ENCODE results near the gene ALK. TPM values are rescaled to one million over a fixed set of nuclear protein-coding genes. Genes with fewer than 3 reads are reported as not detected.

Gene ALK
- polyA plus RNA-seq, 2 of the 4 experiments (the other 2 are of a cell fraction), result not detected

- ChIA-PET POLR2A (no interaction called here), CTCF (interaction anchor here (0.9 to 1.5 kb wide), 4 partner anchors 12 to 226 kb away, joined by 3 to 4 read pairs (median 3); no protein-coding TSS in a partner anchor)
- Histone ChIP-seq H3K4me3 (no peak overlapping the region), H3K27ac (no peak overlapping the region), H3K4me1 (no peaks in the 10 kb centered on the region), H3K9me3 (no peaks in the 10 kb centered on the region), H3K4me2 (no peak overlapping the region)
- no peak for TF ChIP-seq CHD4 (IDR thresholded peaks at IDR 0.05; ENCODE audit: borderline replicate concordance)
- TF ChIP-seq E2F6 (IDR thresholded peaks at IDR 0.05; ENCODE audit: borderline replicate concordance, low read depth), result no peak
- no peak for TF ChIP-seq HOXB5 (CRISPR knock-in tag; IDR thresholded peaks at IDR 0.05)
- TF ChIP-seq HMGXB4 (CRISPR knock-in tag; IDR thresholded peaks at IDR 0.05; ENCODE audit: borderline replicate concordance), result no peak
- TF ChIP-seq RCOR1 (IDR thresholded peaks at IDR 0.05; ENCODE audit: low read depth, low read length), result no peak
- TF ChIP-seq MAX (IDR thresholded peaks at IDR 0.05), result no peak
- TF ChIP-seq TP53 (CRISPR knock-in tag; IDR thresholded peaks at IDR 0.05), result no peak
- ATAC-seq (no peak), DNase-seq (ENCODE audit: low read depth in 1 of 2, low spot score in 1 of 2) (no peak), FAIRE-seq (no peak)
- WGBS (ENCODE audit: missing lambda C conversion rate), result 0% methylated on average over 1 of the region's 1 CpG
Measured at GRCh38 chr2:29616569-29616968, 304.8 kb downstream of the ALK start.

- H3K9me3 ChIP-seq, result no peaks in the 10 kb centered on the region
- DNase-seq (ENCODE audit: low read depth in 1 of 2, low spot score in 1 of 2) (no peak), ATAC-seq (no peak), FAIRE-seq (no peak)
- no peaks in the 10 kb centered on the region for H3K4me1 ChIP-seq
- WGBS (ENCODE audit: missing lambda C conversion rate), result 39% methylated on average over 6 of the region's 6 CpGs
- no peak for TF ChIP-seq ZSCAN20 (CRISPR knock-in tag; IDR thresholded peaks at IDR 0.05)
- POLR2A ChIA-PET, result no interaction called here
- CTCF ChIA-PET, result interaction anchor here (0.8 to 1.5 kb wide), 3 partner anchors 12 to 165 kb away, joined by 3 to 4 read pairs (median 3); no protein-coding TSS in a partner anchor
- no peak overlapping the region for H3K4me2 ChIP-seq
- H3K27ac ChIP-seq, result no peak overlapping the region
- H3K4me3 ChIP-seq, result no peak overlapping the region
Measured at GRCh38 chr2:29615841-29616240, 305.5 kb downstream of the ALK start.

- no peak overlapping the region for H3K27ac ChIP-seq
- ChIA-PET POLR2A (no interaction called here), CTCF (interaction anchor here (0.8 to 1.5 kb wide), 2 partner anchors 27 to 166 kb away, joined by 3 to 4 read pairs; no protein-coding TSS in a partner anchor)
- H3K4me1 ChIP-seq, result no peaks in the 10 kb centered on the region
- H3K4me2 ChIP-seq, result no peak overlapping the region
- TF ChIP-seq RNF2 (IDR thresholded peaks at IDR 0.05; ENCODE audit: borderline replicate concordance, low read depth), result no peak
- no peak for TF ChIP-seq TP53 (CRISPR knock-in tag; IDR thresholded peaks at IDR 0.05)
- 24% methylated on average over 5 of the region's 5 CpGs for WGBS (ENCODE audit: missing lambda C conversion rate)
- ATAC-seq (no peak), FAIRE-seq (no peak), DNase-seq (ENCODE audit: low read depth in 1 of 2, low spot score in 1 of 2) (no peak)
- H3K4me3 ChIP-seq, result no peak overlapping the region
- H3K9me3 ChIP-seq, result no peaks in the 10 kb centered on the region
Measured at GRCh38 chr2:29615183-29615582, 306.2 kb downstream of the ALK start.

- CTCF ChIA-PET, result interaction anchor here (0.6 kb wide), 1 partner anchor 411 kb away, joined by 3 read pairs; no protein-coding TSS in a partner anchor
- Histone ChIP-seq H3K4me1 (no peaks in the 10 kb centered on the region), H3K4me2 (no peak overlapping the region), H3K9me3 (no peaks in the 10 kb centered on the region), H3K27ac (no peak overlapping the region), H3K4me3 (no peak overlapping the region)
- POLR2A ChIA-PET, result no interaction called here
- no peak for FAIRE-seq
- DNase-seq (ENCODE audit: low read depth in 1 of 2, low spot score in 1 of 2), result no peak
- no peak for ATAC-seq
- no peak for TF ChIP-seq CHD2 (IDR thresholded peaks at IDR 0.05; ENCODE audit: low read length, partially characterized antibody)
- 24% methylated on average over 6 of the region's 6 CpGs for WGBS (ENCODE audit: missing lambda C conversion rate)
Measured at GRCh38 chr2:29614295-29614830, 307.0 kb downstream of the ALK start.

GRCh38 chr2:29613792-29614266 lies 307.6 kb downstream of the ALK start:
- 13% methylated on average over 8 of the region's 8 CpGs for WGBS (ENCODE audit: missing lambda C conversion rate)
- POLR2A ChIA-PET, result no interaction called here
- Histone ChIP-seq H3K4me1 (no peaks in the 10 kb centered on the region), H3K9me3 (no peaks in the 10 kb centered on the region), H3K27ac (no peak overlapping the region), H3K4me3 (no peak overlapping the region), H3K4me2 (no peak overlapping the region)
- ATAC-seq, result no peak
- no peak for DNase-seq (ENCODE audit: low read depth in 1 of 2, low spot score in 1 of 2)
- FAIRE-seq, result no peak
- no peak for TF ChIP-seq CHD2 (IDR thresholded peaks at IDR 0.05; ENCODE audit: low read length, partially characterized antibody)
- no peak for TF ChIP-seq CTCF (IDR thresholded peaks at IDR 0.05)
- TF ChIP-seq KDM1A (IDR thresholded peaks at IDR 0.05; ENCODE audit: low read depth), result no peak
- TF ChIP-seq MAZ (IDR thresholded peaks at IDR 0.05; ENCODE audit: borderline replicate concordance, low read depth, low read length), result no peak
- CTCF ChIA-PET, result interaction anchor here (0.6 to 1.0 kb wide), 2 partner anchors 8 to 411 kb away, joined by 3 read pairs; no protein-coding TSS in a partner anchor

Data from A549 (cell line).